GM23338 (cell line): ENCODE data around the gene SLC36A3. TPM values are rescaled to one million over a fixed set of nuclear protein-coding genes. Genes with fewer than 3 reads are reported as not detected.

Experiments
- ATAC-seq: fragments of 200-7000 bp; cut with Tn5 transposase; 3 replicates; pipeline ENCODE4 v1.9.1; 2020
- DNase-seq: peaks from one replicate; pipeline ENCODE4 v3.0.0-alpha.2; 2015; ENCODE audit warnings: low spot score
- H2AFZ ChIP-seq: fragments of 200-600 bp; sonication (generic); 2 replicates; pipeline ENCODE4 v1.8.0; 2016; ENCODE audit warnings: antibody characterized with exemption, mild to moderate bottlenecking, moderate library complexity
- H3F3A ChIP-seq: fragments of 200-600 bp; sonication (generic); replicated peaks from 2 replicates; pipeline ENCODE4 v1.8.0; 2017; ENCODE audit warnings: antibody characterized with exemption, mixed run types, low read depth
- H3K27ac ChIP-seq: fragments of 200-600 bp; sonication (generic); 2 replicates; pipeline ENCODE4 v1.6.1; 2016; ENCODE audit warnings: low read depth
- H3K27me3 ChIP-seq: fragments of 200-600 bp; sonication (generic); 2 replicates; pipeline ENCODE4 v1.8.0; 2016; ENCODE audit warnings: mild to moderate bottlenecking, mixed run types, moderate library complexity; ENCODE audit not compliant: insufficient read depth
- H3K36me3 ChIP-seq: fragments of 200-600 bp; sonication (generic); 2 replicates; pipeline ENCODE4 v1.8.0; 2016; ENCODE audit warnings: mild to moderate bottlenecking; ENCODE audit not compliant: insufficient read depth
- H3K4me1 ChIP-seq: fragments of 200-600 bp; sonication (generic); 2 replicates; pipeline ENCODE4 v1.8.0; 2016; ENCODE audit warnings: mild to moderate bottlenecking, moderate library complexity; ENCODE audit not compliant: insufficient read depth
- H3K4me2 ChIP-seq: fragments of 200-600 bp; sonication (generic); 2 replicates; pipeline ENCODE4 v1.7.1; 2017; ENCODE audit warnings: mixed run types
- H3K4me3 ChIP-seq: fragments of 200-600 bp; sonication (generic); 2 replicates; pipeline ENCODE4 v1.6.1; 2016; ENCODE audit warnings: mixed run types
- H3K79me2 ChIP-seq: fragments of 200-600 bp; sonication (generic); replicated peaks from 2 replicates; pipeline ENCODE4 v1.8.0; 2017; ENCODE audit warnings: mild to moderate bottlenecking; ENCODE audit not compliant: insufficient read depth
- H3K9me2 ChIP-seq: fragments of 200-600 bp; sonication (generic); 2 replicates; pipeline ENCODE4 v1.8.0; 2017; ENCODE audit not compliant: insufficient read depth
- H4K20me1 ChIP-seq: fragments of 200-600 bp; sonication (generic); replicated peaks from 2 replicates; pipeline ENCODE4 v1.8.0; 2017; ENCODE audit warnings: mild to moderate bottlenecking; ENCODE audit not compliant: insufficient read depth
- H3K27ac Mint-ChIP-seq: 2 replicates; pipeline ENCODE4 v1.8.0; 2020; ENCODE audit warnings: inconsistent platforms, mild to moderate bottlenecking, moderate library complexity, mixed read lengths
- H3K27me3 Mint-ChIP-seq: 3 replicates; pipeline ENCODE4 v1.8.0; 2022; ENCODE audit warnings: low read depth, mild to moderate bottlenecking, moderate library complexity, mixed read lengths, inconsistent platforms; ENCODE audit not compliant: insufficient read depth, poor library complexity
- H3K36me3 Mint-ChIP-seq: 3 replicates; pipeline ENCODE4 v1.8.0; 2021; ENCODE audit warnings: low read depth, mild to moderate bottlenecking, inconsistent platforms, moderate library complexity, mixed read lengths
- H3K4me1 Mint-ChIP-seq: 3 replicates; pipeline ENCODE4 v1.8.0; 2020; ENCODE audit warnings: mild to moderate bottlenecking, inconsistent platforms, mixed read lengths
- H3K4me3 Mint-ChIP-seq: 3 replicates; pipeline ENCODE4 v1.8.0; 2021; ENCODE audit warnings: moderate library complexity, mild to moderate bottlenecking, inconsistent platforms, mixed read lengths
- H3K9me3 Mint-ChIP-seq: 3 replicates; pipeline ENCODE4 v1.8.0; 2020; ENCODE audit warnings: moderate library complexity, mild to moderate bottlenecking, inconsistent platforms, mixed read lengths
- CREB1 ChIP-seq: fragments of 250-450 bp; sonication (Bioruptor Pico); IDR thresholded peaks from 2 replicates; pipeline ENCODE4 v1.5.0; 2020; ENCODE audit warnings: low read depth, mild to moderate bottlenecking, moderate library complexity
- CTCF ChIP-seq, 2 experiments: fragments of 200-600 bp in 1 of 2; sonication (generic) in 1 of 2; conservative IDR thresholded peaks; 2 replicates each; pipeline versions ENCODE4 v1.5.1 to v1.6.1; 2016 to 2017; ENCODE audit warnings: antibody characterized with exemption in 2 of 2, low read depth in 2 of 2, mild to moderate bottlenecking in 2 of 2, moderate library complexity in 1 of 2
- EZH2 ChIP-seq: fragments of 200-600 bp; sonication (generic); IDR thresholded peaks from one replicate; pipeline ENCODE4 v1.8.0; 2017; ENCODE audit warnings: antibody characterized with exemption, mild to moderate bottlenecking, low read depth; ENCODE audit not compliant: unreplicated experiment
- JUNB ChIP-seq: IDR thresholded peaks from one replicate; pipeline ENCODE4 v1.6.1; 2016; ENCODE audit warnings: antibody characterized with exemption; ENCODE audit not compliant: unreplicated experiment
- NANOG ChIP-seq: IDR thresholded peaks from 2 replicates; pipeline ENCODE4 v1.6.1; 2016; ENCODE audit warnings: antibody characterized with exemption, borderline replicate concordance
- REST ChIP-seq: IDR thresholded peaks from one replicate; pipeline ENCODE4 v1.6.1; 2018; ENCODE audit warnings: antibody characterized with exemption; ENCODE audit not compliant: unreplicated experiment
- ZNF114 ChIP-seq: fragments of 250-450 bp; sonication (Bioruptor Pico); IDR thresholded peaks from 2 replicates; pipeline ENCODE4 v1.5.0; 2020; ENCODE audit warnings: mild to moderate bottlenecking, moderate library complexity
- ZNF331 ChIP-seq: fragments of 250-450 bp; sonication (Bioruptor Pico); IDR thresholded peaks from 2 replicates; pipeline ENCODE4 v1.5.0; 2020; ENCODE audit warnings: low read depth, mild to moderate bottlenecking, moderate library complexity
- ZNF462 ChIP-seq: fragments of 250-450 bp; sonication (Bioruptor Pico); IDR thresholded peaks from 2 replicates; pipeline ENCODE4 v1.5.0; 2020; ENCODE audit warnings: mild to moderate bottlenecking, moderate library complexity
- polyA plus RNA-seq: library from polyadenylated mRNA; unstranded; fragments of >200 nt; fragmentation: Nextera tagmentation; extraction: Ambion mirVana; gene quantifications from 2 replicates; pipeline ENCODE4 v1.2.1, GENCODE V29; 2016
- total RNA-seq: library from RNA; depleted of rRNA; stranded (reverse); fragments of >200 nt; shearing (Covaris generic); gene quantifications from 2 replicates; pipeline ENCODE4 v1.2.3, GENCODE V29; 2014

SLC36A3 gene
- total and polyA plus RNA-seq, 2 experiments from 2014 or later: not detected

- no peak for DNase-seq
- Histone ChIP-seq H3K4me1 (no peaks in the 10 kb centered on the region), H3K36me3 (no peaks in the 10 kb centered on the region), H3K79me2 (no peaks in the 10 kb centered on the region), H3K4me2 (no peak overlapping the region), H4K20me1 (no peaks in the 10 kb centered on the region), H3K4me3 (no peak overlapping the region), H3K27ac (no peak overlapping the region), H2AFZ (0 out of 2 replicates have a peak overlapping the region, but pooled peaks have one; percentile 83), H3K27me3 (no peaks in the 10 kb centered on the region), H3K9me2 (peaks cover 11% of the 10 kb centered on the region; the same call in 1 of the 2 replicates), H3F3A (no peaks in the 10 kb centered on the region)
- no peaks in the 10 kb centered on the region for H3K9me3 Mint-ChIP-seq
- no peak overlapping the region for H3K4me3 Mint-ChIP-seq
- H3K27me3 Mint-ChIP-seq: peaks cover 5% of the 10 kb centered on the region
- no peak overlapping the region for H3K27ac Mint-ChIP-seq
- no peaks in the 10 kb centered on the region for H3K36me3 Mint-ChIP-seq
- no peak for TF ChIP-seq ZNF462 (CRISPR knock-in tag)
- no peak for TF ChIP-seq JUNB
- H3K4me1 Mint-ChIP-seq: peaks cover 10% of the 10 kb centered on the region
- ATAC-seq: no peak
Observed at GRCh38 chr5:151328734-151329133, 25.2 kb upstream of the SLC36A3 start.

GRCh38 chr5:151327585-151327984 lies 24.0 kb upstream of the SLC36A3 start:
- Histone ChIP-seq H2AFZ (no peak overlapping the region), H3K36me3 (no peaks in the 10 kb centered on the region), H3K27me3 (no peaks in the 10 kb centered on the region), H3K4me3 (no peak overlapping the region), H3K79me2 (no peaks in the 10 kb centered on the region), H3K4me2 (no peak overlapping the region), H4K20me1 (no peaks in the 10 kb centered on the region), H3F3A (no peaks in the 10 kb centered on the region), H3K27ac (no peak overlapping the region), H3K9me2 (peaks cover 11% of the 10 kb centered on the region; the same call in 1 of the 2 replicates), H3K4me1 (no peaks in the 10 kb centered on the region)
- H3K9me3 Mint-ChIP-seq: no peaks in the 10 kb centered on the region
- no peak overlapping the region for H3K4me3 Mint-ChIP-seq
- peaks cover 10% of the 10 kb centered on the region for H3K4me1 Mint-ChIP-seq
- ATAC-seq (no peak), DNase-seq (no peak)
- H3K27me3 Mint-ChIP-seq: peaks cover 8% of the 10 kb centered on the region
- H3K27ac Mint-ChIP-seq: no peak overlapping the region
- no peaks in the 10 kb centered on the region for H3K36me3 Mint-ChIP-seq
- no peak for TF ChIP-seq REST
- no peak for TF ChIP-seq CTCF (conservative IDR thresholded peaks at IDR 0.05; ENCODE audit: low read depth in 2 of 2)
- TF ChIP-seq EZH2: no peak
- TF ChIP-seq ZNF331 (CRISPR knock-in tag): no peak
- TF ChIP-seq CREB1 (CRISPR knock-in tag): no peak
- no peak for TF ChIP-seq JUNB
- TF ChIP-seq NANOG: no peak
- no peak for TF ChIP-seq ZNF114 (CRISPR knock-in tag)
